DOHH2 (cell line): ENCODE measurements around the gene BTG2.

ENCODE experiments used
- EZH2phosphoT487 ChIP-seq: fragments of 200-600 bp; sonication (generic); IDR thresholded peaks from 2 replicates; pipeline ENCODE4 v1.6.1; 2017; ENCODE audit warnings: borderline replicate concordance, mild to moderate bottlenecking, antibody characterized with exemption, low read length, moderate library complexity, mixed read lengths
- TF ChIP-seq, protein P1 (sequence below): fragments of 200-600 bp; sonication (generic); IDR thresholded peaks from one replicate; pipeline ENCODE4 v1.5.1; 2014; ENCODE audit warnings: antibody characterized with exemption, mild to moderate bottlenecking, low read depth, low read length; ENCODE audit not compliant: poor library complexity, severe bottlenecking

DNA sequence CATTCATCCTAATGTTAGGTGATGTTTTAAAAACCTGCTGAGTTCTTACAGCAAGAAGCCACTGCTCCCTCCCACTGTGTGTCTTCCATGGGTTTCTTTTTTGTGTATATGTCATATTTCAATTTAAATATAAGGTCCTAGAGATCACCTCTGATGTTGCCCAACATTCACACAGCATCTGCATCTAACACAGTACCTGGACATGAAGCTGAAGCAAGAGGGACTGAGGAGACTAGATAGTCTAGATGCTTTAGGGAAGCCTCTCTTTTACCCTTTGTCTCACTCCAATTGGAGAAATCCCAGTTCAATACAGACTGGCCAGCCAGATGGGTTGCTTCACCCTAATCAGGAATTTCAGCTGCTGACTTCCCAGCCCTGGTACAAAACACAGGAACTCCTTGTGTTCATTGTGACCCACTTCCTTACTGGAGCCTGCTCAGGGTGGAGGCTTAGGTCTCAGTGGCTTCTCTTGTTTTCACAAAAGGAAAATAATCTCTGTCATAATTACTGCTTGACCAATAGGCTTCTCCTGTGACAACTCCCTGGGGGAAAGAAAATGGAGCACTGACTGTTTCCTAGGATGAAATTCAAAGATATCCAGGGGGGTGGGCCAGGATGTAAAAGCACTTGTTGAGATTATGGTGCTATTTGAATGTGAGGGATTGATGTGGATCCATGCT is 17.3 kb downstream of the BTG2 start:
- TF ChIP-seq, protein P1, sequence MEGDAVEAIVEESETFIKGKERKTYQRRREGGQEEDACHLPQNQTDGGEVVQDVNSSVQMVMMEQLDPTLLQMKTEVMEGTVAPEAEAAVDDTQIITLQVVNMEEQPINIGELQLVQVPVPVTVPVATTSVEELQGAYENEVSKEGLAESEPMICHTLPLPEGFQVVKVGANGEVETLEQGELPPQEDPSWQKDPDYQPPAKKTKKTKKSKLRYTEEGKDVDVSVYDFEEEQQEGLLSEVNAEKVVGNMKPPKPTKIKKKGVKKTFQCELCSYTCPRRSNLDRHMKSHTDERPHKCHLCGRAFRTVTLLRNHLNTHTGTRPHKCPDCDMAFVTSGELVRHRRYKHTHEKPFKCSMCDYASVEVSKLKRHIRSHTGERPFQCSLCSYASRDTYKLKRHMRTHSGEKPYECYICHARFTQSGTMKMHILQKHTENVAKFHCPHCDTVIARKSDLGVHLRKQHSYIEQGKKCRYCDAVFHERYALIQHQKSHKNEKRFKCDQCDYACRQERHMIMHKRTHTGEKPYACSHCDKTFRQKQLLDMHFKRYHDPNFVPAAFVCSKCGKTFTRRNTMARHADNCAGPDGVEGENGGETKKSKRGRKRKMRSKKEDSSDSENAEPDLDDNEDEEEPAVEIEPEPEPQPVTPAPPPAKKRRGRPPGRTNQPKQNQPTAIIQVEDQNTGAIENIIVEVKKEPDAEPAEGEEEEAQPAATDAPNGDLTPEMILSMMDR: no peak
- no peak for TF ChIP-seq EZH2phosphoT487
